Loucy (cell line): ENCODE results near the gene UBN1.

Experiments
- H2AFZ ChIP-seq: fragments of 200-600 bp; sonication (generic); 2 replicates; pipeline ENCODE4 v1.6.0; 2016; ENCODE audit warnings: antibody characterized with exemption, mild to moderate bottlenecking, low read length, moderate library complexity
- H3F3A ChIP-seq: fragments of 200-600 bp; 2 replicates; pipeline ENCODE4 v1.6.0; 2016; ENCODE audit warnings: antibody characterized with exemption, low read depth, mild to moderate bottlenecking
- H3K27me3 ChIP-seq: fragments of 200-600 bp; sonication (generic); 2 replicates; pipeline ENCODE4 v1.6.1; 2014; ENCODE audit warnings: low read length, mild to moderate bottlenecking; ENCODE audit not compliant: insufficient read depth, poor library complexity, severe bottlenecking
- H3K36me3 ChIP-seq: fragments of 200-600 bp; sonication (generic); 2 replicates; pipeline ENCODE4 v1.6.1; 2016; ENCODE audit warnings: low read length; ENCODE audit not compliant: insufficient read depth
- H3K4me1 ChIP-seq: fragments of 200-600 bp; sonication (generic); 2 replicates; pipeline ENCODE4 v1.5.1; 2014; ENCODE audit warnings: low read length, mild to moderate bottlenecking; ENCODE audit not compliant: insufficient read depth, poor library complexity, severe bottlenecking
- H3K4me2 ChIP-seq: fragments of 200-600 bp; sonication (generic); 2 replicates; pipeline ENCODE4 v1.6.0; 2014; ENCODE audit warnings: antibody characterized with exemption, low read length, low read depth, mild to moderate bottlenecking; ENCODE audit not compliant: poor library complexity, severe bottlenecking
- H3K4me3 ChIP-seq: fragments of 200-600 bp; sonication (generic); 2 replicates; pipeline ENCODE4 v1.5.1; 2014; ENCODE audit warnings: low read length, mild to moderate bottlenecking, mixed read lengths; ENCODE audit not compliant: poor library complexity, severe bottlenecking
- H3K79me2 ChIP-seq: fragments of 200-600 bp; sonication (generic); 2 replicates; pipeline ENCODE4 v1.6.1; 2014; ENCODE audit warnings: low read length; ENCODE audit not compliant: insufficient read depth
- H3K9ac ChIP-seq: fragments of 200-600 bp; sonication (generic); 2 replicates; pipeline ENCODE4 v1.6.0; 2014; ENCODE audit warnings: mild to moderate bottlenecking, low read depth, low read length, moderate library complexity; ENCODE audit not compliant: poor library complexity, severe bottlenecking
- H3K9me2 ChIP-seq: fragments of 200-600 bp; sonication (generic); replicated peaks from 2 replicates; pipeline ENCODE4 v1.6.1; 2016; ENCODE audit warnings: low read depth, low read length, mixed read lengths
- H3K9me3 ChIP-seq: fragments of 200-600 bp; sonication (generic); 2 replicates; pipeline ENCODE4 v1.6.1; 2014; ENCODE audit warnings: mild to moderate bottlenecking, antibody characterized with exemption, low read length, low read depth; ENCODE audit not compliant: insufficient read depth
- H4K20me1 ChIP-seq: fragments of 200-600 bp; sonication (generic); 2 replicates; pipeline ENCODE4 v1.6.0; 2014; ENCODE audit warnings: antibody characterized with exemption, low read length, mild to moderate bottlenecking; ENCODE audit not compliant: insufficient read depth, poor library complexity, severe bottlenecking
- CTCF ChIP-seq: fragments of 200-600 bp; sonication (generic); conservative IDR thresholded peaks from 2 replicates; pipeline ENCODE4 v1.5.1; 2014; ENCODE audit warnings: mild to moderate bottlenecking, antibody characterized with exemption, low read length
- EZH2phosphoT487 ChIP-seq: fragments of 200-600 bp; IDR thresholded peaks from 2 replicates; pipeline ENCODE4 v1.6.1; 2018; ENCODE audit warnings: antibody characterized with exemption, mild to moderate bottlenecking, moderate library complexity, borderline replicate concordance

UBN1 gene

DNA sequence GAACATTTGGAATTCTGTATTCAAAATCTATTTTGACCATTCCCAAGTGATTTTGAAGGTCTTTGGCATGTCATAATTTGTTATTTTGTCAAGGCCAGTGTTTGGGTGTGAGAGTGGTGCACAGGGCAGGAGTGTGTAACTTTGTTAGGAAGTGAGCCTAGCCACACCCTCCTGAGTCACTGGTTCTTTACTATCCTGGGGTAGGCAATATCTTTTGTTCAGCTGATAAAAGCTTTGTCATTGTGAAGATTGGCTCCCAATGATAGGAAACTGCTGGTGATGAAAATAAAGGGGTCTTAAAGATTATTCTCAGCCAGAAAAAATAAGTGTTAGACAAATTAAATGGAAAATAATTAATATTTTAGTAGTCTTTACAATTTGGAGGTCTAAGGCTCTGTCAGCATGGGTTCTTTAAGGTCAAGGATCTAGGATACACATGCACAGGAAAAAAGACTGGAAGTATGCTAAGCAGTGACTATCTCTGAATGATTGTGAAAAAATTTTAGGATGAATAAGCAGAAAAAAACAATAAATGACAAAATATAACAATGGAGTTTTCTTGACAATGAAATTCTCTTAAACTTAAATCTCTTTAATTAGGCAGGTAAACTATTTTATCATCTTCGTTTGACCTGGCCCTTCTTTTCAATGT is 5.1 kb downstream of the UBN1 start:
- no peaks in the 10 kb centered on the region for H3K27me3 ChIP-seq
- peaks cover 20% of the 10 kb centered on the region for H3K4me1 ChIP-seq
- H3K9ac ChIP-seq: no peak overlapping the region
- H4K20me1 ChIP-seq: peaks cover 27% of the 10 kb centered on the region
- no peaks in the 10 kb centered on the region for H3F3A ChIP-seq
- H3K9me3 ChIP-seq: no peaks in the 10 kb centered on the region
- peak overlapping the region; percentile 79 for H3K4me2 ChIP-seq
- no peak for TF ChIP-seq CTCF
- TF ChIP-seq EZH2phosphoT487: no peak
- peak overlapping the region; percentile 38 for H3K4me3 ChIP-seq
- no peak overlapping the region for H2AFZ ChIP-seq
- peaks cover 9% of the 10 kb centered on the region; the same call in 1 of the 2 replicates for H3K36me3 ChIP-seq
- H3K9me2 ChIP-seq: no peaks in the 10 kb centered on the region
- H3K79me2 ChIP-seq: peaks cover 55% of the 10 kb centered on the region

GRCh38 chr16:4855371-4855770 is 8.1 kb downstream of the UBN1 start:
- peaks cover 35% of the 10 kb centered on the region; the same call in 1 of the 2 replicates for H3K36me3 ChIP-seq
- no peaks in the 10 kb centered on the region for H3F3A ChIP-seq
- TF ChIP-seq CTCF (no peak), EZH2phosphoT487 (no peak)
- H4K20me1 ChIP-seq: peaks cover 5% of the 10 kb centered on the region
- H3K79me2 ChIP-seq: peaks cover 26% of the 10 kb centered on the region
- peaks cover 12% of the 10 kb centered on the region for H3K4me1 ChIP-seq
- no peaks in the 10 kb centered on the region for H3K9me2 ChIP-seq
- no peak overlapping the region for H3K4me3 ChIP-seq
- H3K9me3 ChIP-seq: no peaks in the 10 kb centered on the region
- no peak overlapping the region for H3K4me2 ChIP-seq
- H2AFZ ChIP-seq: no peak overlapping the region
- no peak overlapping the region for H3K9ac ChIP-seq
- no peaks in the 10 kb centered on the region for H3K27me3 ChIP-seq

DNA sequence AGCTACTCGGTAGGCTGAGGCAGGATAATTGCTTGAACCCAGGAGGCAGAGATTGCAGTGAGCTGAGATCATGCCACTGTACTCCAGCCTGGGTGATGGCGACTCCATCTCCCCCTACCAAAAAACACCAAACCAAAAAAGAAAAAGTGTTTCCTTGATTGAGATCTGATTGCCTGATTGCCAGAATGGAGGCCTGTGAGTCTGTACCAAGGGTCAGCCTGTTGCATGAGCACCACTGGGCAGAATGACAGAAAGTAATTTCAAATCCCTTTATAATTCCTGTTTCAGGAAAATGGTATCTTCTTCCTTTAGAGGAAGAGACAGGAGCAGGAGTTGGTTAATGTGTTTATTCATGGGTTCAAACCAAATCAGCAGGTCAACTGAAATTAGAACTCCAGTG is 8.5 kb downstream of the UBN1 start:
- no peaks in the 10 kb centered on the region for H3K9me3 ChIP-seq
- H3K9me2 ChIP-seq: no peaks in the 10 kb centered on the region
- peaks cover under 1% of the 10 kb centered on the region for H4K20me1 ChIP-seq
- H3K36me3 ChIP-seq: peaks cover 39% of the 10 kb centered on the region; the same call in 1 of the 2 replicates
- peaks cover 21% of the 10 kb centered on the region for H3K79me2 ChIP-seq
- no peaks in the 10 kb centered on the region for H3K27me3 ChIP-seq
- TF ChIP-seq EZH2phosphoT487: no peak
- TF ChIP-seq CTCF: no peak
- no peak overlapping the region for H3K4me2 ChIP-seq
- H3F3A ChIP-seq: no peaks in the 10 kb centered on the region
- no peak overlapping the region for H2AFZ ChIP-seq
- peaks cover 8% of the 10 kb centered on the region for H3K4me1 ChIP-seq
- no peak overlapping the region for H3K4me3 ChIP-seq
- H3K9ac ChIP-seq: no peak overlapping the region
